ENCODE data around the gene NAALADL2. TPM values are rescaled to one million over a fixed set of nuclear protein-coding genes. Genes with fewer than 3 reads are reported as not detected.

NAALADL2 gene
- total RNA-seq, 4 donors from 2014 or later: 0.26 to 218 (median 17.4) TPM

DNA sequence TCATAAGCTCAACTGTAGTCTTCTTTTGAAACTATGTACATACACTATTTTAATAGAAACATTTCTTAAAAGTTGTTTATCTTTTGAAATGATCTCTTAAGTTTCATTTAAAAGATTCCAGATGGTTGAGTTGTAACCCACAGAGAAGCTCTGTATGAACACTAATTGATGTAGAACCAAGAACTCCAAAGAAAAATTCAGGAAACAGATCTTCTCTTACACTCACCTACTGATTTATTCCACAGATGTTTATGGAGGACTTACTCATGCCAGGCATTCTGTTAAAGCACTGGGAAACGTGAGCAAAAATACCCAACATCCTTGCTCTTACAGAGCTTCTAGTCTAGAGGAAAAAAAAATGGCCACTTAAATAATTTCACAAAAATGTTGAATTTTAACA lies 551.1 kb downstream of the NAALADL2 start:
- Histone ChIP-seq H3K4me3 (no peak overlapping the region), H3K36me3 (no peaks in the 10 kb centered on the region), H3K27ac (no peak overlapping the region), H3K27me3 (no peaks in the 10 kb centered on the region), H3K9me3 (no peaks in the 10 kb centered on the region), H3K4me1 (no peaks in the 10 kb centered on the region)
- TF ChIP-seq, protein P1, sequence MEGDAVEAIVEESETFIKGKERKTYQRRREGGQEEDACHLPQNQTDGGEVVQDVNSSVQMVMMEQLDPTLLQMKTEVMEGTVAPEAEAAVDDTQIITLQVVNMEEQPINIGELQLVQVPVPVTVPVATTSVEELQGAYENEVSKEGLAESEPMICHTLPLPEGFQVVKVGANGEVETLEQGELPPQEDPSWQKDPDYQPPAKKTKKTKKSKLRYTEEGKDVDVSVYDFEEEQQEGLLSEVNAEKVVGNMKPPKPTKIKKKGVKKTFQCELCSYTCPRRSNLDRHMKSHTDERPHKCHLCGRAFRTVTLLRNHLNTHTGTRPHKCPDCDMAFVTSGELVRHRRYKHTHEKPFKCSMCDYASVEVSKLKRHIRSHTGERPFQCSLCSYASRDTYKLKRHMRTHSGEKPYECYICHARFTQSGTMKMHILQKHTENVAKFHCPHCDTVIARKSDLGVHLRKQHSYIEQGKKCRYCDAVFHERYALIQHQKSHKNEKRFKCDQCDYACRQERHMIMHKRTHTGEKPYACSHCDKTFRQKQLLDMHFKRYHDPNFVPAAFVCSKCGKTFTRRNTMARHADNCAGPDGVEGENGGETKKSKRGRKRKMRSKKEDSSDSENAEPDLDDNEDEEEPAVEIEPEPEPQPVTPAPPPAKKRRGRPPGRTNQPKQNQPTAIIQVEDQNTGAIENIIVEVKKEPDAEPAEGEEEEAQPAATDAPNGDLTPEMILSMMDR (IDR thresholded peaks at IDR 0.05): no peak
- no peak for TF ChIP-seq POLR2A (IDR thresholded peaks at IDR 0.05)
- DNase-seq: no peak
- intact Hi-C loops (cut with DNase I; ENCODE audit: low total_unique reads): no loop called here

DNA sequence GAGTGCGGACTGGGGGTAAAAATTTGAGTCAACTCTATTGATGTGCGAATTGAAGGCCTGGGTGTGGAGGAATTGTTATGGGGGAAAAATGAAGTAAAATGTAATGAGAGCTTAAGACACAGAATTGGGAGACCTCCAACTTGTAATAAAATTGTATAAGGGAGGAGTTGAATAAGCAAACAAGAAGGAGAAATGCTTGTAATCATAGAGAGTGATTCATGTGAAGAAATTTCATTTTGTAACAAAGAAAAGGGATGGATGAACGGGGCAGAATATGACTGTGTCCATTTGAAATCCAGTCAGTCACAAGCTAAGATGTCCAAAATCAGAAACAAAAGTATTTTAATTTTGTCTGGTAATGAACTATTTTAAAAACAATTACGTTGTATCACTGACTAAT lies 552.3 kb downstream of the NAALADL2 start:
- intact Hi-C loops (cut with DNase I; ENCODE audit: low total_unique reads): no loop called here
- no peak overlapping the region for H3K27ac ChIP-seq
- no peaks in the 10 kb centered on the region for H3K36me3 ChIP-seq
- H3K4me1 ChIP-seq: no peaks in the 10 kb centered on the region
- no peaks in the 10 kb centered on the region for H3K9me3 ChIP-seq
- H3K27me3 ChIP-seq: no peaks in the 10 kb centered on the region
- H3K4me3 ChIP-seq: no peak overlapping the region
- no peak for TF ChIP-seq POLR2A (IDR thresholded peaks at IDR 0.05)
- TF ChIP-seq, protein P1 (IDR thresholded peaks at IDR 0.05): no peak
- DNase-seq: no peak

DNA sequence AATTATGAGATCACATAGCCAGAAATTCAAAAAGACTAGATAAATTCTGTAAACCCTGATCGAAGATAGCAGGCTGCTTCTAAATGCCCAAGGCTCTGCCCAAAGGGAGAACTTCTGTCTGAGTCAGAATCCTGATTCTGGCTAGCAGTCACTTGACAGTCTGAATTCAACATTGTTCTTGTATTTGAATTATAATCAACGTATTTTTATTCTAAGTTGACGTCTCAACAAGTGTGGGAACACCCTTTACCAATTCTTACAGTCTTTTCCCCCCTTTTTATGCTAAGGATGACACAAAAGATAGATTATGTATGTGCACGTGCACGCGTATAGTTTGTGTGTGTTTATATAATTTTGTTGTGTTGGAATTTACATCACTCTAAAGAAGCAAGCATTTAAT lies 552.8 kb downstream of the NAALADL2 start:
- no peak overlapping the region for H3K4me3 ChIP-seq
- H3K9me3 ChIP-seq: no peaks in the 10 kb centered on the region
- no peaks in the 10 kb centered on the region for H3K36me3 ChIP-seq
- DNase-seq: no peak
- no peak overlapping the region for H3K27ac ChIP-seq
- H3K4me1 ChIP-seq: no peaks in the 10 kb centered on the region
- TF ChIP-seq POLR2A (IDR thresholded peaks at IDR 0.05): no peak
- TF ChIP-seq, protein P1 (IDR thresholded peaks at IDR 0.05): no peak
- H3K27me3 ChIP-seq: no peaks in the 10 kb centered on the region
- intact Hi-C loops (cut with DNase I; ENCODE audit: low total_unique reads): no loop called here

DNA sequence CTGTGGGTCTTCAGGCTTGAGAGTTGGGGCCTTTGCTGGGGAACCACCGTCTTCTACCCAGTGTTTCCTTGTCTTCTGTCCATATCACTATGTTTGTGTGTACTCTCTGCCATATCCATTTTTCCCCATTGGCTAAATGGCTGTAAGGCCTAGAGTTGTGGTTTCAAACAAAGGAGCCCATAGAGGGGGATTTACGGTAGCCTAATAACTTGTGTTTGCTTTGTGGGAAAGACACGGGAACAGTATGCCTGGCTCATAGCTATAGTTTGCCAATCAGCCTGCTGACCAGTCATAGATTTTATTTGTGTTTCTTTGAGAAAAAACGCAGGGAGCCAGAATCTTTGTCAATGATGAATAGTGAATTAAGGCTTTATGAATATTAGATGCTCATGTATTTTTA lies 554.8 kb downstream of the NAALADL2 start:
- Histone ChIP-seq H3K36me3 (no peaks in the 10 kb centered on the region), H3K27ac (no peak overlapping the region), H3K27me3 (no peaks in the 10 kb centered on the region), H3K4me3 (no peak overlapping the region), H3K9me3 (no peaks in the 10 kb centered on the region), H3K4me1 (no peaks in the 10 kb centered on the region)
- intact Hi-C loops (cut with DNase I; ENCODE audit: low total_unique reads): no loop called here
- no peak for DNase-seq
- TF ChIP-seq POLR2A (IDR thresholded peaks at IDR 0.05): no peak
- TF ChIP-seq, protein P1 (IDR thresholded peaks at IDR 0.05): no peak

DNA sequence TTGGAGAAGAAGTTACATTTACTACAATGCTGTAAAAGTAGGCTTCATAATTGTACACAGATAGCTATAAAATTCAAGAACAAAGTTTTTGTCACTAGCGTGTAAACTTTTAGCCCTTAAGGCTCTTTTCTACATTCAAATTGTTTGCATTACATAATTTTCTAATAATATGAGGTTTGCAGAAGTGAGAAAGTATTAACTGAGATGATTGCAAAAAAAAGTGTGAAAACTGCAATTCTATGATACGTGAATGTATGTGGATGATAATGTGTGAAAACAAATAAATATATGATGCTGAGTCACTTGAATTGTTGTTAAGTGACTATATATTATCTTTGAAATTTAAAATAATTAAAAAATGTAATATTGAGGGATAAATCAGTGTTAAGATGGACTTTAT lies 557.5 kb downstream of the NAALADL2 start:
- Histone ChIP-seq H3K4me3 (no peak overlapping the region), H3K36me3 (no peaks in the 10 kb centered on the region), H3K9me3 (no peaks in the 10 kb centered on the region), H3K27ac (no peak overlapping the region), H3K4me1 (no peaks in the 10 kb centered on the region), H3K27me3 (no peaks in the 10 kb centered on the region)
- DNase-seq: no peak
- intact Hi-C loops (cut with DNase I; ENCODE audit: low total_unique reads): no loop called here
- TF ChIP-seq, protein P1 (IDR thresholded peaks at IDR 0.05): no peak
- TF ChIP-seq POLR2A (IDR thresholded peaks at IDR 0.05): no peak

Data from uterus (tissue), 4 donors.